D341Med (cell line): ENCODE measurements around the gene CATSPERB.
"Not testable (repeated sequence)": the region's sequence is repeated elsewhere in the genome, so short reads cannot be mapped to it uniquely, and the experiment has no call there.

ENCODE experiments used
- DNase-seq: peaks from one replicate; pipeline ENCODE4 v3.0.0; 2012; ENCODE audit warnings: low spot score

CATSPERB gene

GRCh38 chr14:91674911-91675310, 57.0 kb downstream of the CATSPERB start:
- DNase-seq, result no peak

- DNase-seq, result no peak
Measured at GRCh38 chr14:91669867-91670266, 62.0 kb downstream of the CATSPERB start.

- DNase-seq, result not testable (repeated sequence)
Measured at GRCh38 chr14:91667101-91667500, 64.8 kb downstream of the CATSPERB start.

GRCh38 chr14:91660790-91661189, 71.1 kb downstream of the CATSPERB start:
- no peak for DNase-seq

- DNase-seq, result no peak
Measured at GRCh38 chr14:91654836-91655235, 77.0 kb downstream of the CATSPERB start.

GRCh38 chr14:91653451-91653850, 78.4 kb downstream of the CATSPERB start:
- DNase-seq, result no peak

GRCh38 chr14:91649930-91650329, 82.0 kb downstream of the CATSPERB start:
- peak; percentile 44 for DNase-seq

- no peak for DNase-seq
Measured at GRCh38 chr14:91647856-91648255, 84.0 kb downstream of the CATSPERB start.

- DNase-seq, result no peak
Measured at GRCh38 chr14:91636604-91637003, 95.3 kb downstream of the CATSPERB start.

GRCh38 chr14:91624757-91625156, 107.1 kb downstream of the CATSPERB start:
- DNase-seq, result no peak

- no peak for DNase-seq
Measured at GRCh38 chr14:91614187-91614586, 117.7 kb downstream of the CATSPERB start.

- DNase-seq, result no peak
Measured at GRCh38 chr14:91613459-91614112, 118.3 kb downstream of the CATSPERB start.

- DNase-seq, result no peak
Measured at GRCh38 chr14:91611528-91611927, 120.4 kb downstream of the CATSPERB start.

- no peak for DNase-seq
Measured at GRCh38 chr14:91609161-91609560, 122.7 kb downstream of the CATSPERB start.

- no peak for DNase-seq
Measured at GRCh38 chr14:91607322-91608047, 124.4 kb downstream of the CATSPERB start.

- no peak for DNase-seq
Measured at GRCh38 chr14:91606851-91607250, 125.0 kb downstream of the CATSPERB start.

GRCh38 chr14:91604611-91605010, 127.3 kb downstream of the CATSPERB start:
- not testable (repeated sequence) for DNase-seq

- DNase-seq, result no peak
Measured at GRCh38 chr14:91599994-91600393, 131.9 kb downstream of the CATSPERB start.

GRCh38 chr14:91595736-91596135, 136.2 kb downstream of the CATSPERB start:
- DNase-seq, result no peak

- DNase-seq, result not testable (repeated sequence)
Measured at GRCh38 chr14:91593957-91594356, 137.9 kb downstream of the CATSPERB start.

GRCh38 chr14:91586410-91586809, 145.5 kb downstream of the CATSPERB start:
- DNase-seq, result no peak

GRCh38 chr14:91585856-91586255, 146.0 kb downstream of the CATSPERB start:
- no peak for DNase-seq

GRCh38 chr14:91582761-91583160, 149.1 kb downstream of the CATSPERB start:
- DNase-seq, result no peak
